HG03097 (cell line): ENCODE measurements around the gene USP24.
A peak's percentile ranks its signal among the peaks of the same experiment; 100 is the strongest.
"Not testable (repeated sequence)": the region's sequence is repeated elsewhere in the genome, so short reads cannot be mapped to it uniquely, and the experiment has no call there.

Source experiments
- ATAC-seq: cut with Tn5 transposase; IDR thresholded peaks from one replicate; pipeline ENCODE4 v1.9.1; 2021; ENCODE audit not compliant: unreplicated experiment, low FRiP score

USP24 gene

DNA sequence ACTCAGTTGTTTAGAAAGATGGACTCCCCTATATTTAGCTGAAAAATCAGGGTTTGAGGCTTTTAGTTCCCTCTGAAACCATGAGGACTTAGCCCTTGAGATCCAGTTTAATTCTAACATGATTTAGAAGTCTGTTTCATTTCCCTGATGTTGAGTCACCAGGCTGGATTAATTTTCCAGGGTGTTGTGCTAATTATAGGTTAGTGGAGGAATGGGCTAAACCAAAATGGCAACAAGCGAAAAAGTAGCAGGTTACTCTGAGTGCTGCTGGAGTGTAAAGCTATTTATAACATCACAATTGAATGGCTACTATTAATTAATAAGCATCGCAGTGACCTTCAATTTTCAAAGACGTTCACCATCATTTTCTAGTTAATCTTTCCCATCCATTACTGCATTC is 15.5 kb upstream of the USP24 start:
- ATAC-seq: no peak

DNA sequence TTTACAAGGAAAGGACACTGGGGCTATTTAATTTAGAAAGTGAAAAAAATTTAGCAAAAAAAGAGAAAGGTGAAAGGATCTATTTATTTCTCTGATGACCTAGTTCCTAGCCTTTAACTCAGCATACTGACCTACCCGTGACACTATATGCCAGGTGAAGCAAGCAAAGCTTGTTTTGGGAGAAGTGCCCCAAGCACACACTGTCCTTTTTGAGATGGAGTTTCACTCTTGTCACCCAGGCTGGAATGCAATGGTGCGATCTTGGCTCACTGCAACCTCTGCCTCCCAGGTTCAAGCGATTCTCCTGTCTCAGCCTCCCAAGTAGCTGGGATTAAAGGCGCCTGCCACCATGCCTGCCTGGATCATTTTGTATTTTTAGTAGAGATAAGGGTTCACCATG is 14.6 kb upstream of the USP24 start:
- ATAC-seq: not testable (repeated sequence)

DNA sequence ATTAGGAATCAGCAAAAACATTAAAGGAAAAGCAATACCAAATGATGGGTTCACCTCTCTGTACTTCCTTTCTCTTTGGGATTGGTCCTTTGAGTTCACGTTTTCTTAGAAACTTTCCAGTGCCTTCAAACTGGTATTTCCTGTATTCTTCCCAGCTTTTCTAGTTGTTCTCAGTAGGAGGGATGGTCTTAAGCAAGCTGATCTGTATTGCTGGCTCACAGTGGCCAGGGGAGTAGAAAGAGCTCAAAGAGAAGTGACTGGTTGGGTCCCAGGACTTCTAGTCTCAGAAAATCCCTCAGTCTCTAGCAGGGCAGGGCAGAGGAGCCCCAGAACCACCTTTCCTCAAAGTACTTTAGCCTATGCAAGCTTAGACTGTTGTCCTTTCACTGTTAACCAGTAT is 10.1 kb upstream of the USP24 start:
- ATAC-seq: no peak

DNA sequence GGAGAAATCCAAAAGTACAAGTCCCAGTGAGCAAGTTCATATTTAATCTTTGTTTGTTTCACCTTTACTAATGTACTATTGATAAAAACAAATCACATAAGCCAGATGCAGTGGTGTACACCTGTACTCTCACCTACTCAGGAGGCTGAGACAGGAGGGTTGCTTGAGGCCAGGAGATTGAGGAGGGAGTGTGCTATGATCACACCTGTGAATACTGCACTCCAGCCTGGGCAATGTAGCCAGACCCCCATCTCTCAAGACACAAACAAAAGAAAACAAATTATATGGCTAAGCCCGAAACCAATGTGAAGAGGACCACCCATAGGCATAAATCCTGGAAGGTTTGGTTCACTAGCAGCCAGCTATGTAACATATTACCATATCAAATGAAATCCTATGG is 9.6 kb upstream of the USP24 start:
- no peak for ATAC-seq

DNA sequence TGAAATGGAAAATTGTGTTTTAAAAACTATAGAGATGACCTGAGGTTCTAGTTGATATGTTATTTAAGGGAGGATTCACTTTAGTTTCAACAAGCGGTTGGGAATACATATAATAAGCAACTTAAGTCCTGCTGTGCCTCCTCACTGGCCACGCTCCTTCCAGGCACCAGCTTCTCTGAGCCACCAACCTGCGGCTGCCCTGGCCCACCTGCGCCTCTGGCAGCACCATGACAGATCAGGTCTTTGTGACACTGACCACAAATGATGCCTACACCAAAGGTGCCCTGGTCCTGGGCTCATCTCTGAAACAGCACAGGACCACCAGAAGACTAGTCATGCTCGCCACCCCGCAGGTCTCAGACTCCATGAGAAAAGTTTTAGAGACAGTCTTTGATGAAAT is 7.0 kb upstream of the USP24 start:
- ATAC-seq: no peak

DNA sequence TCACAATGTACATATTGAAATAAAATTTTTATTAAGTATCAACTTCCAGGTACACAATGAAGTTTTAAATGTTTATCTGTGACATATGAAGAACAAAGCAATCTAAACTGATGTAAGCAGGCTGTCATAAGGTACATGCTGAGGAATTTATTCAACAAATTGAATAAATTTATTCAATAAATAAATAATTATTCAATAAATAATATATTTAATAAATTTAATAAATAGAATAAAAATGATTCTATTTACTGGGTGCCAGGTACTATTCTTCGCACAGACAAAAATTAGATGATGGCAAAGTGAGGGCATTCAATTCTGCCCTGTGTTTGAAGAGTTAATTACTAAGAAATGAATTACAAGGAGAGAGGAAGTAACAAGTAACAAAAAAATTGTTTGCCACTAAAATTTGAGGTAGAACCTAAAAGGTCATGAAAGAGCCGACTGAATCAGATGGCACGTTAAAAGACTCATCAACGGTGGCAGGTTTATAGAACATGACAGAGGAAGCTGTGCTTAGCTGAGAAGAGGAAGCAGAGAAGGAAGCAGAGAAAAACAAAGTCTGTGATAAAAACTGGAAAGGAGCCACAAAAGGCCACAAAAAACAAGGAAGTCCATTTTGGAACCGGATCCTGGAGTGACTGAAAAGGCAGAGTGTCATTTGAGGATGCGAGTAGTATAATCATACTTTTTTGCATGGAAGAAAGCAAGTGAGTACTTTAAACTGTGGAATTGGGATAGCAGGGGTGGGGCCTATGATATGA is 2.2 kb upstream of the USP24 start:
- ATAC-seq: no peak

DNA sequence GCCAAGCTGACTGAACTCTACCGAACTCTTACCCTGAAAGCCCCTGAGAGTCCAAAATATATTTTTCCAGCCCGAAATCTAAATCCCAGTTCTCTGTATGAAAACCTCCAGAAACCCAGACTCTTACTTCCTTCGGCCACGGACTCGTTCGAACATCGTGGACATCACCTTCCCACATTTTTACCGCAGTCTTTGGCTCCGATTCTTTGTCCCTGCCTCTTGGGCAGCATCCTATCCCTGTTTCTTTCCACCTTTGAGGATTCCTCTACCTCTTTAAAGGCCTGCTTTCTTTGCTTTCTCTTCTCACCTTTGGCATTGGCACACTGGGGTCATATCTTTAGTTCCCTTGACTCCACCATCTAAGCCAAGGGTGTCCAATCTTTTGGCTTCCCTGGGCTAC is 932 bp upstream of the USP24 start:
- ATAC-seq: no peak

DNA sequence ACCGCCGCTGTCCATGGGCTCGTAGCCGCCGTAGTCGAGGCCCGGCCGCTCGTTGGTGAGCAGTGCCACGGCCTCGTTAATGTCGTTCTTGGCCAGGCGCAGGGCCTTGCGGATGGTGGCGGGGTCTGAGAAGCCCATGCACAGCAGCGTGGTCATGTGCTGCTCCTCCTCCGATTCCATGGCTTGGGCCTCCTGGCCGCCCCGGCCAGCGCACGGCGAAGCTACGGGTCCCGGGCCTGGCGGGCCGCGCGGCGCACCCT is 300 bp downstream of the USP24 start:
- peak; percentile 21 for ATAC-seq

DNA sequence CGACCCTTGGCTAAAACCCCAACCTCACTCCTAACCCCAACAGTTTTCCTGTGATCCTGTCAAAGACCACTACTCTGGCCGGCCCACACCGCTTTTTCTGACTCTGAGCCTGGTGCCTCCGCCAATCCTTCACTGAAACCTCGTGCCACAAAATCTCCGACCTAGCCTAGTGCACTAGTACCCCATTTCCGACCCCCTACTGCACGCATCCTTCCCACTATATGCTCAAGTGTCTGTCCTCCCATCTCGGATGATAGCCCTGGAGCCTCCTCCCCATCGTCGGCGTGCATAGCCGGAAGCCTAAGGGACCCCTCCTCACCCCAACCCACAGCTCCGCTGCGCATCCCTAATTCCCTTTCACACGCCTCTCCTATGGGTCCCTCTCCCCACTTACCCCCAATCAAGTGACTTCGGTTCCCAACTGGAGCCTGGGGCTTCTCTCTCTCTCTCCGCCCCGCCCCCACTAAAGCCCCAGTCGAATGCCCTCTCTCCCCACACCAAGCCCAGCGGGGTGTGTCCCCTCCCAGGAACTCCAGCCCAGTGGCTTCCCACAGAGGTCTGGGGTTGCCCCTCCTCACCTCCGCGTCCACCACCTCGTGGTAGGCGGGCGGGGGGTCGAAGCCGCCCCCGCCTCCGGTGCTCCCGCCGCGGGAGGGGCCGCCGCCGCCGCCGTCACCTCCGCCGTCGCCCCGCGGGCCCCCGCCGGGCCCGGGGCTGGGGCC is 791 bp downstream of the USP24 start:
- peak; percentile 14 for ATAC-seq

DNA sequence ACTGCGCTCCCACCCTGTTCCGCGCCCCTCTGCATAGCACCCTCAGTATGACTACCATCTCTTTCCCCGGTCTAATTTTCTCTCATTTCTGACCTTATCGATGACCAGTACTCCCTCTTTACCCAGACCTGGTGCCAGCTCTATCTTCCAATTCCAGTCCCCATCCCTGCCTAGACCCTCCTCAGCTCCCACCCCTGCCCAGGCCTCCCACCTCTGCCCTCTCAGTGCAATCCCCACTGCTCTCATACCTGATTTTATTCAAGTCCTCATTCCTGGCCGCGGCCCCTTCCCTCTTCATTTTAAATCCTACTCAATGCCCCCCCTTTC is 1.3 kb downstream of the USP24 start:
- ATAC-seq: no peak

DNA sequence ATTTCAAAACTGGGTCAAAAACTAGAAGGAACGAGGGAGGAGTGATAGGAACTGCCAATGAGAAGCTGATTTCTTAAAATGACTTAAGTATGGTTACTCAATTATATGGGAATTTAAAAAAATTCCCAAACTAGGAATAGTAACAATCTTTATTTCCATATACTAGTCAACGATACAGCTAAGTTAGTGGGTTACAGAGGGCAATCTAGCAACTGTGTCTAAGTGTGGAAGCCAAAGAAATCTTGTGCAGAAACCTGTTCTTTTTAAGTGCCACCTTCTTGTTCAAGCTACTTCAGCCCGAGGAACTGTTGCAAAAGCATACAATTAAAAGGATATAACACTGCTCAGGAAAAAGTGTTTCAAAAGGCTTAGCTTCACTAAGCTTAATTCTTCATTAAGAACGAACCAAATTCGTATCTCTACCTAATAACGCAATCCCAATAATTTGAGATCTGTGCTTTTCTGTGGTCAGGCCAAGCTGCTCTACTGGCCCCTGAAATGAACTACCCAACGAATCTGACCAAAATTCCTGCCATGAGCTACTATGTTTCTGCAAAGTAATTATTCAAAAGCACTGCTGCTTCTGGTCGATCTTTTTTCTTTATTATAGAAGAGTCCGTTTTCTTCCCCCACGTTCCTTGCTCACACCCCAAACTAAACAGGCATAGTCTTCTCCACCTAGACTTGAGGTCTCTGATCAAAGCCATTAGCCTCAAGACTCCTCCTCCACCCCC is 1.8 kb downstream of the USP24 start:
- no peak for ATAC-seq

DNA sequence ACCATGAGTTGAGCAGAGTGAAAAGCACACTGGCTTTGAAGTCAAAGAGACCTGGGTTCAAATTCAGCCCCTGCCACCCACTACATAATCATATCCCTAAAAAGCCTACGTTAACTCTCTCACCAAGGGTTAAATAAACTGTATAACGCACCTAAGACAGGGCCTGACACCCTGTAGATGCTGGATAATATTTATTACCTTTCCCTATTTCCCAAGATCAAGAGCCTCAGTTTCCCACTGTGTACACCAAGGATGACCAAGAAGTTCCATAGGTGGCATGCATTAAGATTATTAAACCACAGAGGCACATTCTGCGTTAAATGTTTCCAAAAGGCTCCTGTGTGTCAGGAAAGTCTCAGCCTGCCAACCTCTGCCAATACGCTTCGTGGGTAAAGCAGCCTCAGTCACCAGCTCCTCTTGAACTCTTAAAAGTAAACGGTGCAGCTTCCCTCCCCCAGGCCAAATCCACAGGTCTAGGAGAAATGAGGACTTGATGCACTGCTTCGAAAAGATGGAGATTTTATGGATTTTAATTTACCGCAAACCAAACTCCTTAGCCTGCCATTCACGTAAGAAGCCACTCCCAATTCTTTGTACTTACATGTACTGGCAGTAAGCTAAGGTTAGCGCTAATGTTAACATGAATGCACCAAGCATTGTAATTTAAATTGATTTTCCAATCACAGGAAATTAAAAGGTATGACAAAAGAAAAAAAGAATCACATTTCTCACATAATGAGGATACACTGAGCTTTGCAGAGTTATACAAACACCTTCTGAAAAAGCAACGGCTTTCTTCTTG is 2.6 kb downstream of the USP24 start:
- ATAC-seq: no peak

DNA sequence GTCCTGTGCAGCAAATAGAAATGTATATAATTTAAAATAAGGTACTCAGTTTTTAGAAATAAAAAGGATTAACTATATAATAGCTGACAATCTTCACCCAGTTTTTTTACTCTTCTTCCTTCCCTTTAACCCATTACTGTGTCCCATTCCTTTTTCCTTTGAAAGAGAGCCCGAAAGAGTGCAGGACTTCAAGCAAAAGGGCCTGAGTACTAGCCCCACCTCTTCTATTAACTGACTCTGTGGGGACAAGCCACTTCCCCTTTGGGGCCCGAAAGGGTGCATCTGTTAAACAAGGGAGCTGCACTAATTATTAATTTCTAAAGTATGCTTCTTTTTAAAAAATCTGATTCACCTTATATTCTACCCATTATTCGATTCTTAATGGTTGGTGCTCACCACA is 3.3 kb downstream of the USP24 start:
- ATAC-seq: no peak

DNA sequence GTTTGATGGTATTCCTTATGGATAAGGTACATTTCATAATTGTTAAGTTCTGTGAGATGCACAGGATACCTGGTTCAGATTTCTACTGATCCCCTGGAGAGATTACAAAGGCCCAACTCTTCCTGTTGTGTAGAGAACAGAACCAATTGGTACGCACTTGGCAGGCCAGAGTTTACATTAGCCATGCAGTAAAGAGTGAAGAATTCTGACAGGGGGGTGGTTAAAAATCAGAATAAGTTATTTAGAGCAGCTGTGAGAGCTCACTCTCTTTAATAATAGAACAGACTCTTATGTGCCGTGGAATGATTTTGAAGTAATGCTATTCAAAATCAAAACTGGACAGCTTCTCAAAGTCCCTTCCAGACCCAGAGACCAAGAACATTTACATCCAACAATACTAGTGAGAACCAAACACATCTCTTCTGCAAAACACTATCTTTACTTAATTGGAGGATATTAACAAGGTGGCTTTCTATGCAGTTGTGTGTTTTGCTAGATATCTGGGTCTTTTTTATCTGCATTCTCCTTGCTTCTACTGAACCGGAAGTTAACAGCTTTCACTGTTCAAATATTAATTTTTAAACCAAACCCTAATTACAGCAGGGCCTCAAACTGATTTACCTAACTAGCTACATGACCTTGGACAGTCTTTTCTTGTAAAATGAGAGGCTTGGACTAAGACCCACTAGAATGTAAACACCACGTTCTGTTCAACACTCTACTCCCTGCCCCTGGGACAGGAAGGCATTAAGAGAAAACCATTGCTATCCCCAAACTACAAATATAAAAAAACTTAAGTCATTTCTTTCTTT is 4.0 kb downstream of the USP24 start:
- no peak for ATAC-seq

DNA sequence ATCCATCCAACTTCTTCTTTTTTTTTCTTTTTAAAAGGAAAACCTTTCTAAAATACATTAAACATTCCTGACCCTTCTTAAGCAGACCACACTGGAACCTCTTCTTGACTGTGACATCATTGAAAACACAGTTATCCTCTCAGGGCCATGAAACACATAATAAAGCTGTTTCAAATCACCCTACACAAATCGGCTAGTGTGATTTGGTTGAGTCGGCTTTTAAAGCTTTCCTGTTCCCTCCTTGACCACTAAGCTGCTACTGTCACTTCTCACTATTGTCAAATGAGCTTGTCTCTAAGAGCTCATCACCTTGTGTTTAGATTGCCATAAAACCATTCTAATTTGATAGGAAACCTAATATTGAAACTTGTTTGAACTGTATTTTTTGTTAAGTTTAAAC is 5.9 kb downstream of the USP24 start:
- ATAC-seq: no peak

DNA sequence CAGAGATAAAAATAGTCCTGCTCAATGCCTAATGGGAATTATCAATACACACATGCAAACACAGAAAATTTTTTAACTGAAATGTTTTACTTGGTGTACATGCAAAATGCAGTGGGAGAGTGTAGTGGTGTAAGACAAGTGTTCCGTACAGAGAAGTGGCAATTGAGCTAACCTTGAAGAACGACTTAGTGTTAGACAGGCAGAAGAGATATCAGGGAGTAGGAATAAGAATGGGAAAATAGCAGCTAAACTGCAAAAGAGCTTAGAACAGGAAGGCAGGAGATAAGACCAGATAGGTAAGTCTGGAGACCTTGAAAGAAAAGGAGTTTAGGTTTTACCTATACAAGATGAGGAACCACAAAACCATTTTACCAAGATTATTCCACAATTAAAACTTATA is 9.0 kb downstream of the USP24 start:
- ATAC-seq: no peak

DNA sequence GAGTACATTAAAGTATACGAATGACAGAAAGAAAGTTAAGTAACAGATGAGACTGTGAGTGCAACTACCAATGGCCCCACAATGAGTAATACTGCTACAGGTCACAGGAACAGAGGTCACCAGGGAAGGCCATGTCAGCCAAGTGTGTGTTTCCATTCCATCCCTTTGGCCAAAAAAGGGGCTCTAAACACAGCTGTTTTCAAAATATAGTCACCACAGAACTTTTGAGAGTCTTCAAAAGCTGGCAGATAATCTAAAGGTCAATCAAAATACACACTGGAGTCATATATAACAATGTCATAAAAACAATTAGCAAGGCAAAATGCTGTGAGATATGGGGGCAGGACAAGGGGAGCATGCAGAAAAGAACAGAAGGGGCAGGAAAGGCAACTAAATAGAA is 10.2 kb downstream of the USP24 start:
- ATAC-seq: no peak

DNA sequence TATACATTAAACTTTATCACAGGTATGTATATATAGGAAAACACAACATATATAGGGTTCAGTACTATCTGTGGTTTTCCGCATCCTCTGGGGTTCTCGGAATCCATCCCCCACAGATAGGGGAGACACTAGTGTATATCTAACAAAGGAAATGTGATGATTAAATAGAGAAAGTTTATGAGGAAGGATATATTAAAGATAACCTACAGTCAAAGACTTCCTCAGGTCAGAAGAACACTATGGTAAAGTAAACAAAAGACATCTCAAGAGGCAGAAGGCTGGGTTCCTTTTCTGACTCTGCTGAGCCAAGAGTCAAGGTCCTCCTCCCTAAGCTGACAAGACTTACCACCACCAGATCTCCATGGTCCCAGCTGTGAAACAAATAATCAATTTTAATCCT is 12.1 kb downstream of the USP24 start:
- ATAC-seq: no peak

DNA sequence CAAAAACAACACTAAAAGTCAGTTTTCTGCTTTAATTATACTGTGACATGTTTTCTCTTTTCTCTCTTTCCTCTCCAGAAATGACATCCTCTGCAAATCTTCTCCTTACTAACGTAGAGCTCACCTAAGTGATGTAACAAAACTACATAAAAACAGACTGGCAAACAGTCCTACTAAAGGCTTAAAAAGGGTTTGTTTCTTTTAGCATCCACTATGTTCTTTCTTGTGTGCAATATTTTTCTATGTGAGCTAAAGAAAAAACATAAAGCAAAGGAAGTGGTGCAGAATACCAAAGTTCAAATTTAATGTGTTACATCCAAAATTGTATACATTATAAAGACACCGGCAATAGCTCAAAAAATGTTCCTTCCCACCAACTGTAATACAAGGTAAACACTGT is 14.5 kb downstream of the USP24 start:
- no peak for ATAC-seq

DNA sequence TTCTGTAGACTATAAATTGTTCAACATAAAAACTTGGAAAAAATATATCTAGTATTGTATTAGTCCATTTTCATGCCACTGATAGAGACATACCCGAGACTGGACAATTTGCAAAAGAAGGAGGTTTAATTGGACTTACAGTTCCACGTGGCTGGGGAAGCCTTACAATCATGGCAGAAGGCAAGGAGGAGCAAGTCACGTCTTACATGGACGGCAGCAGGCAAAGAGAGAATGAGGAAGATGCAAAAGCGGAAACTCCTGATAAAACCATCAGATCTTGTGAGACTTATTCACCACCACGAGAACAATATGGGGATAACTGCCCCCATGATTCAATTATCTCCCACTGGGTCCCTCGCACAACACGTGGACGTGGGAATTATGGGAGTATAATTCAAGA is 15.4 kb downstream of the USP24 start:
- not testable (repeated sequence) for ATAC-seq

DNA sequence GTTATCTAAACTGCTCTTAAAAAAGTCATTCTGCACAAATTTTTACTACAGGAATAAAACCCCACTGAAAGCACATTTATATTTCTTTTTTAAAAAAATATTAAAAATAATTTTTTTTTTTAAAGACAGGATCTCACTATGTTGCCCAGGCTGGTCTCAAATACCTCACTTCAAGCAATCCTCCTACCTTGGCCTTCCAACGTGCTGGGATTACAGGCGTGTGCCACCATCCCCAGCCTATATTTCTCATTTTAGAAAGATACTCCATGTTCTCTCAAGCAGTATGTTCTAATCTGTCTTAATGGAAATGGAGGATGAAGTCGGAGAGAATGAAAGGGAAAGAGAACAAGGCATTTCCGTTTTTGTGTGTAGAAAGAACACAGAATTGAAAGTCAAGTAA is 17.1 kb downstream of the USP24 start:
- no peak for ATAC-seq
